ENCODE data around the gene NRIP1.
A peak's percentile ranks its signal among the peaks of the same experiment; 100 is the strongest.

The NRIP1 gene

DNA sequence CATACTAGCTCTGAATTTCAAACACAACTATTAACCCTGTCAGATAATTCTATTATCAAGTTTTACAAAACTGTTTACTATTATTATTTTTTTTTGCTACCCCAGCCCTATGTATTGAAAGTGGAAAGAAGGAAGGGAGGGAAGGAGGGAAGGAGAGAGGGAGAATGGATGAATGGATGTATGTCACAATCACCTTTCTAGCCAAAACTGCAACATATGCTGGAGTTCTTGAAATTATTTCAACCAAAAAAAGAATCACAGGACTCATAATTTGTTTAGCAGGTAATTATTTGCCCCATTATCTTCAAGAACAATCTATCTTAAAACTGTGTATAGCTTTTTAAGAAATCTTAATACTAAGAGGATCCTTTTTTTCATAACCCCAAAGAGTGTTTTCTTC is 5.4 kb downstream of the NRIP1 start:
- Mint-ChIP-seq H3K4me3 (peak overlapping the region; percentile 65 to 82), H3K4me1 (peaks cover 73% of the 10 kb centered on the region), H3K27me3 (no peaks in the 10 kb centered on the region), H3K9me3 (no peaks in the 10 kb centered on the region), H3K27ac (no peak overlapping the region)
- DNase-seq (no peak), ATAC-seq (no peak)

DNA sequence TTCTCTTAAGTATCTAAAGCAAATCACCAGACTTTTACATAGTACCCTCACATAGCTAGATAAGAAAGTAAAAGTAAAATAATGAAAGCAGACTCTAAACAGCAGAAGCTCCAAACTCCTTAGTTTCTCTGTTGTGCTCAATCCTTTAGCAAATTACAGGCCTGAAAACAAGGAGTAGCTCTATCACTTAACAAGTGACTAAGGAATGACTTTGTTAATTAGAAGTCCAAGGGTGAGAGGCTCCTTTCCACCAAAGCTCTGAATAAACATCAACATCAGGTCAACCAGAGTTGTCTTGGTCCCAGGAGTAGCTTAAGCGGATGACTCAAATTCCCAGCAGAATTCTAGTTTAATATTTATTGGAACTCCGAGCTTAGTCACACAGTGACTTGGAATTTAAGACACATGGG is 5.9 kb downstream of the NRIP1 start:
- H3K9me3 Mint-ChIP-seq, result no peaks in the 10 kb centered on the region
- H3K27ac Mint-ChIP-seq, result peak overlapping the region; percentile 11 to 16
- ATAC-seq, result peak; percentile 35
- no peak for DNase-seq
- peak overlapping the region; percentile 65 to 82 for H3K4me3 Mint-ChIP-seq
- peaks cover 78% of the 10 kb centered on the region for H3K4me1 Mint-ChIP-seq
- no peaks in the 10 kb centered on the region for H3K27me3 Mint-ChIP-seq

DNA sequence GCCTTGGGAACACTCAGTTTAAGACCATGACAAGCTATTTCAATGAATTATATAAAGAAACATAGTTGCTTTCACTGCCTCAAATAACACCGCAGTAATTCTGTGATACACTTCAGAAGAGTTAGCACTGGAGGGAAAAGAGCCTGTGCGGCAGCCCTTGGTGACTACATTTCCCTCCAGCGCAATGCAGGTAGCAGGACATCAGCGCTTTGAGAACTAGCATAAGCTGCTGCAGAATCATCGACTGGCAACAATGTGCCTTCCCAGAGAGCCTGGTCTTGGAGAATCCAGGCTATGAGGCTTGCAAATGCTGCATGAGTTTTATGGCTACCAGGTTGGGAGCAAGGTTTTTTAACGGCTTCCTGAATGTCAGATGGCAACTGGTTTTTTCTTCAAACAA is 7.5 kb downstream of the NRIP1 start:
- no peak for DNase-seq
- no peak for ATAC-seq
- Mint-ChIP-seq H3K9me3 (no peaks in the 10 kb centered on the region), H3K27ac (no peak overlapping the region), H3K27me3 (no peaks in the 10 kb centered on the region), H3K4me1 (peaks cover 91% of the 10 kb centered on the region), H3K4me3 (peak overlapping the region; percentile 70 to 82)

DNA sequence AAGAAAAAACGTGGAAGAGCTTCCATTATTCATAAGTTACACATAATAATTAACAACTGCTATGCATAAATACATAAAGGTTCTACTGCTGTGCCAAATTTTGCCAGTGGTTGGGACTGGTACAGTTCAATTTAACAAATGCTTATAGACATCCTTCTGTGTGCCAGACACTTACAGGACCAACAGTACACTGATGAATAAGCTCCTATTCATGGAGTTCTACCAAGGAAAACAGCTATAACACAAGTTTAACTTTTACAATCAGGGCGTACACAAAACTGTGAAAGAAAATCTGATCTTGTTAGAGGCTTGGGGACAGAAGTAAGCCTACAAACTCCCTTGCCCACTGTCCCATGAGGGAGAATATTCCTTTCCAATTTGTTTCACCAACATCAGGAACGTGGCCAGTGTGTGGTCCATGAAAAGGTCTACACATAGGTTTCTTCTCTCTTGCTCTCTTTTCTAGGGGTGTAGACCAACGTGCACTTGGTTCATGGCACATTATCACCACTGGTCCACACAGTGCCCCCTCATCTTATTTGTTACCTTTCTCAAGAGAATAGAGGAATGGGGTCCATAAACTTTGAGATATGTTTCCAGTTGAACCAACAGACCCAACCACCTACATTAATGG is 10.1 kb downstream of the NRIP1 start:
- DNase-seq (no peak), ATAC-seq (no peak)
- H3K27me3 Mint-ChIP-seq, result no peaks in the 10 kb centered on the region
- H3K9me3 Mint-ChIP-seq, result no peaks in the 10 kb centered on the region
- peaks cover 90% of the 10 kb centered on the region for H3K4me1 Mint-ChIP-seq
- no peak overlapping the region for H3K4me3 Mint-ChIP-seq
- no peak overlapping the region for H3K27ac Mint-ChIP-seq

DNA sequence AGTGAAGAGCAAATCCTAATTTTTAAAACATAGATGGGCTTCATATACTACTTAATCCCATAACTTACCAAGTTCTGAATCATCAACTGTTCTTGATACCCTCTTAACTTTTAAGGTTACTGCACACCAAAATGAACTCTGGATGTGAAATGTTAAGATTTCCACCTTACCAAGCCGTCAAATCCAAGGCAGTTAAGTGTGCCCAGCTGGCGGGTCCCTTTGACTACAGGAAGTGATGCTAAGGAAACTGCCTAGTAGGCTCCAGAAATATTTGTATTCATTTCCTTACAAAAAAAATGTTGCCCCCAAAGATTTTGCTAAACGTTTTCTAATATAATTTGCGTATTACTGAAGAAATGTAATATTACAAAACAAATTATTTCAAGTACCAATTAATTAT is 10.7 kb downstream of the NRIP1 start:
- ATAC-seq (no peak), DNase-seq (no peak)
- Mint-ChIP-seq H3K4me1 (peaks cover 88% of the 10 kb centered on the region), H3K27me3 (no peaks in the 10 kb centered on the region), H3K27ac (no peak overlapping the region), H3K4me3 (no peak overlapping the region), H3K9me3 (no peaks in the 10 kb centered on the region)

DNA sequence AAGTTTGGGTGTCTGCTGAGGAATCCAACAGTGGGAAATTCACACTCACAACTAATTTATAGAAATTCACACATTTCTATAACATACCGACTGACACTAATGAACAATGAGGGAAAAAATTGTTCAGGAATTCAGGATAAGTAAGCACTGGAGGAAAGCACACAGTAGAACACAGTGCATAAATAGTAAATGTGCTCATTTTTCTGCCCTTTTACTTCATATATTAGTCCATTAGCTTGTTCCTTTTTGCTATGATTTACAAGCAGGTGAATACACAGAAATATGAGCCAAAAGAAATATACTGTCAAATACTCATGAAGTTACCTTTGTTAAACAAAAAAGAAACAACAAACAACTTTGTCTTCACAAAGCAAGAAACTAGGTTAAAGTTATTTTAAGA is 11.3 kb downstream of the NRIP1 start:
- Mint-ChIP-seq H3K9me3 (no peaks in the 10 kb centered on the region), H3K4me1 (peaks cover 85% of the 10 kb centered on the region), H3K27me3 (no peaks in the 10 kb centered on the region), H3K27ac (no peak overlapping the region), H3K4me3 (no peak overlapping the region)
- DNase-seq (no peak), ATAC-seq (no peak)

DNA sequence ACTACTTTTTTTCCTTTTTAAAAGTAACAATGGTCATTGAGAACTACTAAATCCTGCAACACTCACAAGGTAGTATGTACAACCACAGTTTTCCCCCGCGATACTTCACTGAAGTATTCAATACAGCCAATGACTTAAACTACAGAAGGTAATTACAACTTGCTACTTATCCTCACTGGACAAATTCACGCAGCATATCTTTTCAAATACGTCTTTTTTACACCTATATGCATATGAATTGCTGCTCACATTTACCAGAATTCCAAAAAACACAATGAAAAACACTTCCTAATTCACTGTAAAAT is 12.4 kb downstream of the NRIP1 start:
- no peaks in the 10 kb centered on the region for H3K27me3 Mint-ChIP-seq
- ATAC-seq, result no peak
- no peaks in the 10 kb centered on the region for H3K9me3 Mint-ChIP-seq
- peaks cover 85% of the 10 kb centered on the region for H3K4me1 Mint-ChIP-seq
- peak overlapping the region in 1 of 2 donors; percentile 6 for H3K27ac Mint-ChIP-seq
- DNase-seq, result no peak
- H3K4me3 Mint-ChIP-seq, result peak overlapping the region; percentile 81 to 91

DNA sequence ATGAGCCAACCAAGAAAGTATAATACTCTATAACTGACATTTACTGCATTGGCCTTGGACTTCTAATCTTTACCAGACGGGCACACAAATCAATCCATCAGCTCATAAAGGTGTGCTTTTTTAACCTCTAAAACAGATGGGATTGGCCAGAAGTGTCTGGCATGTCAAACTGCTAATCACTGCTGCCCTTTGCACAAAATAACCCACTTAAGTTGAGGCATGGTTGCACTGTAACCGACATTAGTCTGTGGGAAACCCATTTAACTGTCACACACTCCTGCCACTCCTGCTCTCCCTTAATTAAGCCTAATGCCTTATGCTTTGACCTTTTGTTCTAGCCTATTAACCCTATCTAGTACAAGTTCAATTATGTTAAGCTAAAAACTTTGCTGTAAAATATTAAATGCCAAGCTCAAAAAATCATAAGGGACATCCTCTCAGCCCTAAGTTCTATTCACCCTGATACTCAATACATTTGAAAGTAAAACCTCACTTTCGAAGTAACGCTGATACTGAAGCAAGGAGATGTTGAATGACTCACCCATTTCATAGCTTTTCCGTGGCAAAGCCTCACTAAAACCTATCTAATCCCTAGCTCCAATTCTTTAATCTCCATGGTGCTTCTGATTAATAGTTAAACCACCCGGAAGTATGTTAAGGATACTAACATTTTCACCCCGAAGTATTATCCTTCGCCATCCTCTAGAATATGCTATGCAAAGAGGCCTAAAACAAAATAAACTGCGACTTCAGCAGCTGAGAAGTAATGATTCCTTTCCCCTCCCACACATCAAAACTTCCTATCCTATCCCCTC is 12.9 kb downstream of the NRIP1 start:
- Mint-ChIP-seq H3K4me3 (peak overlapping the region; percentile 81 to 91), H3K27ac (peak overlapping the region; percentile 69 to 83), H3K9me3 (peaks cover 1 to 3% of the 10 kb centered on the region in 2 donors), H3K4me1 (peaks cover 83% of the 10 kb centered on the region), H3K27me3 (no peaks in the 10 kb centered on the region)
- peak; percentile 91 for ATAC-seq
- DNase-seq, result no peak

DNA sequence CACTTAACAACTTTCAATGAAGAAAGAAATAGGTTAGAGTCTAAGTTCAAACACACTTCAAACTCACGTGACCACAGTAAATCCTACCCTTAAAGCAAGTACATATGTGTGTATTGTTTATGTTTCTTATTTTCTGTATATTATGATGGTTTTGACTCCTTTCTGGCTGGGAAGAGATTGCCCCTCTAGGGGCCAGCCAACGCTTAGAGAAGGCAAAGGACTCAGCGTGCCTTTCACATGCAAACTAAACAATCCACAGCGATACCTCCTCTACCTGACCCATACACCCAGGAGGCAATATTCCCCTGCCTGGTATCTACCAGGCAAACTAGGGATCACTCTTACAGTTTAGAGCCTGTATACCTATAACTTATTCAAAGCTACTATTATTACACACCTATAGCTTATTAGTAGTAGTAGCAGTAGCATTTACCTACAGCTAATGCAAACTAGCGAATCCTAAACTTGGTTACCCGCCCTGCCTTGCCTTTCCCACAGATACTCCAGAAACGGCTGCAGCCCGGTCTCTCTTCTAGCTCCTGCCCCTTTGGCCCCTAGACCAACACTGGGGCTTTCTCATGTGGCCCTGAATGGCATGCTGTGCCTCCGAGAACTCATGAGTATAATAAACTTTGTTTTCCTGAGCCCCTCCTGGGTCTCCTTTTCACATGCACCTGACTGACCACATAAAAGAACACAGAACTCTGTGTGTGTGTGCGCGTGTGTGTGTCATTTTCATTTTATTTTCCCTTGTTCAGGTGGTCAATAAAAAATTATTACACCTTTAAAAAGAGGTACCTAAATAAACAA is 14.0 kb downstream of the NRIP1 start:
- Mint-ChIP-seq H3K4me3 (peak overlapping the region; percentile 81 to 91), H3K4me1 (peaks cover 81% of the 10 kb centered on the region), H3K27me3 (no peaks in the 10 kb centered on the region), H3K27ac (peak overlapping the region; percentile 27 to 83), H3K9me3 (peaks cover 5 to 7% of the 10 kb centered on the region in 2 donors)
- ATAC-seq (peak; percentile 19), DNase-seq (no peak)

DNA sequence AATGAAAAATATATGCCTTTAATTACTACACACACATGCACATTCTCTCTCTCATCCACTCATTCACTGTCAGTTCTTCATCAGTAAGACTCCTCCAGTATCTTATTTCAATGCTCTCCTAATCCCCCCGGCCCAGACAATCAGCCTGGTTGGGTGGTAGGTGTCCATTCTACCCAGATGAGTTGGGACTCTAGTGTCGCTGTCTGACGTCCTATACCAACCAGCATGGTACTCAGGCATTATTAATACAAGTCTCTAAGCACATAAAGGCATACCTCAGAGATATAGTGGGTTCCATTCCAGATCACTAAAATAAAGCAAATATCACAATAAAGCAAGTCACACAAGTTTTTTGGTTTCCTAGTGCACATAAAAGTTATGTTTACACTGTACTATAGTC is 19.8 kb downstream of the NRIP1 start:
- ATAC-seq, result no peak
- Mint-ChIP-seq H3K4me3 (no peak overlapping the region), H3K27ac (no peak overlapping the region), H3K27me3 (no peaks in the 10 kb centered on the region), H3K4me1 (peaks cover 40% of the 10 kb centered on the region), H3K9me3 (peaks cover 7 to 10% of the 10 kb centered on the region in 2 donors)
- DNase-seq, result no peak

DNA sequence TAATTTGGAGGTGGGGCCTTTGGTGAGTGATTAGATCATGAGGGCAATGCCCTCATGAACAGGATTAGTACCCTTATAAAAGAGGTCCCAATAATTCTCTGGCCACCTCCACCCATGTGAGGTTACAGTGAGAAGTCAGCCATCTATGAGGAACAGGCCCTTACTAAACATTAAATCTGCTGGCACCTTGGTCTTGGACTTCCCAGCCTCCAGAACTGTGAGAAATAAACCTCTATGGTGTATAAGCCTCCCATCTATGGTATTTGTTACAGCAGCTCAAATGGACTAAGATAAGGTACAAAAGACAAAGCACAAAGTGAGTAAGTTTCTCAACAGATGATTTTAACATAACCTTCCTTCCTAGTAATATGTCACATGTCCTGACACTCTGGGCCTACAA is 22.3 kb downstream of the NRIP1 start:
- H3K27ac Mint-ChIP-seq, result no peak overlapping the region
- DNase-seq (no peak), ATAC-seq (no peak)
- H3K4me3 Mint-ChIP-seq, result no peak overlapping the region
- peaks cover 28% of the 10 kb centered on the region for H3K4me1 Mint-ChIP-seq
- peaks cover 7 to 10% of the 10 kb centered on the region in 2 donors for H3K9me3 Mint-ChIP-seq
- no peaks in the 10 kb centered on the region for H3K27me3 Mint-ChIP-seq

DNA sequence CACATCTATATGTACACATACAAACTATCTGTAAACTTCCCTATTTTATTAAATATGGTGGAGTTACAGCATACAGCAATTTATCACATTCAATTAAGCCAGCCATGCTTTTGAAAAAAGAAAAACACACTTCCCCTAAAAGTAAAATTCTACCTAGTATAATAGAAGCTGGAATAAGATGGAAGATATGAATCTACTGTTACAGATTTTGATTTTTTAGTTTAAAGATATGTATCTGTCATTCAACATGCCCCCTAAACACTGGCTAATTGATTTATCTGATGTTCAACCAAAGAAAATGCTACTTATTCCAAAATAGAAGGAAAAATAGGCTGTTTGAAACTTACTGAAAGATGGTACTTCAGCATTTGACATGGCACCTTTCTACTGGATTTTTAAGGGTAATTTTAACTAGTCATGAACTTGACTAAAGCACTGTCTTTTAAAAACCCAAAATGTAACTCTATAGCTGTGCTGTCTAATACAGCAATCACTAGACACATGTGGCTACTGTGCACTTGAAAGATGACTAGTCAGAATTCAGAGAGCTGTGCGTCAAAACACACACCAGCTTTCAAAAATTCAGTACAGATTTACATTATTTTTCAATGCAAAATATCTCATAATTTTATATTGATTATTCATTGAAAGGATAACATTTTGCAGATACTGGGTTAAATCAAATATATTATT is 25.0 kb downstream of the NRIP1 start:
- H3K9me3 Mint-ChIP-seq, result peaks cover 0 to 5% of the 10 kb centered on the region in 2 donors
- H3K27ac Mint-ChIP-seq, result no peak overlapping the region
- H3K27me3 Mint-ChIP-seq, result no peaks in the 10 kb centered on the region
- peaks cover 29% of the 10 kb centered on the region for H3K4me1 Mint-ChIP-seq
- no peak for DNase-seq
- no peak for ATAC-seq
- no peak overlapping the region for H3K4me3 Mint-ChIP-seq

DNA sequence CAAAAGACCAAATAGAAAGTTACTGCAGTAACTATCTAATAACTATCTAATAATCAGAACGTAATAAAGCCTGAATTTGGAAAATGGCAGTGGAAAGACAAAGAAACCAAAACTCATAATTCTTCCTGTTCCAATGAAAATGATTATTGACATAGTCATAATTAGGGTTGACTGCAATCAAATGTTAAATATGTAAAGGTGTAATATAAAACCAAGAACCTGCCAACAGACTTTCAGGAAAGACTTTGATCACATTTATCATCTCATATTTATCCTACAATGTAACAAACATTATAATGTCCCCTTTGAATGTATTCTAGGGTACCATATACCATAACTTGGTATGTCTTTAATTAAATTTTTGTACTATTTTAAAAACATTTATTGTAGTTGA is 26.9 kb downstream of the NRIP1 start:
- ATAC-seq (no peak), DNase-seq (no peak)
- H3K9me3 Mint-ChIP-seq, result peaks cover 0 to 5% of the 10 kb centered on the region in 2 donors
- no peaks in the 10 kb centered on the region for H3K27me3 Mint-ChIP-seq
- peaks cover 30% of the 10 kb centered on the region for H3K4me1 Mint-ChIP-seq
- no peak overlapping the region for H3K27ac Mint-ChIP-seq
- no peak overlapping the region for H3K4me3 Mint-ChIP-seq

DNA sequence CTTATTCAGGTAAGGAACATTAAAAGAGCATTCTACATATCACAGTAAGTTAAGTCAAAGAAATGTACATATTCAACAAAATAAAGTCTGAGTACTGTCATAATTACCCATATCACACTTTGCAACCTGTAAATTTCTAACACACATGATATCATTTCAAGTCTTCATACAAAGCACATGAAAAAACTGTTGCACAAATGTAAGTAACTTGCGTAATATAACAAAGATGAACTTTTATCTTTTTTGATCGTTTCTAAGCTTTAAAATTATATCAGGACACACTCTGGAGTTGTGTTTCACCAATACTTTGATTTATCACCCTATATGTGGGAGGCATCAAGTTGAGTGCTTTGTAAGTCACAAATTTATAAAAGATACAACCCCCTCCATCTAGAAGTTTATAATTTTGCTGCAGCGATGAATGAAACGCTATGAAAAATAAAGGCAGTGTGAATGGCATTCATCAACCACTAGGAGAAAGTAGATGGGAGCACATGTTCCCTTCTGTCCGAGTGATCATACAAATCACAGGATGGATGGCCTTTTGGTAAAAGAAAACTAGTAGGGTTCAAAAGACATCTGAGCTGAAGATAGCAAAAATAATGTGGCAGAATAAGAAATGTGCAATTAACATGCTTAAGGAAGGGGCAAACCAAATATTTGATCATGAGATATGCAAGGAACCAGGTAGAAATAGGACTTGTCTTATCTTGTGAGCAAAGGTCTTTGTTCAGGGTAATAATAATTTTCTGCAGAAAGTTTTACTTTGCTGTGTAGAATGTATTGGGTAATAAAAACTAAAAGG is 27.5 kb downstream of the NRIP1 start:
- H3K27ac Mint-ChIP-seq, result no peak overlapping the region
- H3K4me3 Mint-ChIP-seq, result no peak overlapping the region
- H3K4me1 Mint-ChIP-seq, result peaks cover 31% of the 10 kb centered on the region

DNA sequence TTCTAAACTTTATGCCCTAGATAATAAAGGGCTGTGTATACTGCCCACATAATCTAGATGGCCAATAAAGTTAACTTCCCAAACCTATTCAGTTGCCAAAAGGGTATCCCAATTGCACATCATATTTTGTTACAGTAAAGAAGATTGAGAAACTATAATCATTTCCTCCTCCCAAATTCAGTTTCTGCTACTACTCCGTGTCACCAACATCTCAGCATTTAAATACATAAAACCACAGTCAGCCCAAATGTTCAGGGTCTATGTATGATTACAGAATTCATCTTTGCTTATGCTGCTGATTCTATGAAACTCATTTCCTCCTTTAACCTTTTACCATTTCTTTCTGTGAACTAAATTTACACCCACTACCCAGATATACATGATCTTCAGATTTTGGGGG is 28.6 kb downstream of the NRIP1 start:
- Mint-ChIP-seq H3K27ac (peak overlapping the region in 1 of 2 donors; percentile 75), H3K4me3 (no peak overlapping the region), H3K9me3 (no peaks in the 10 kb centered on the region), H3K4me1 (peaks cover 39% of the 10 kb centered on the region), H3K27me3 (no peaks in the 10 kb centered on the region)
- ATAC-seq (no peak), DNase-seq (no peak)

More for the DNA sequence above, 27.5 kb downstream of the NRIP1 start:
- ATAC-seq (no peak), DNase-seq (no peak)
- no peaks in the 10 kb centered on the region for H3K9me3 Mint-ChIP-seq
- no peaks in the 10 kb centered on the region for H3K27me3 Mint-ChIP-seq

Data from stimulated activated naive CD8-positive, alpha-beta T cell treated with anti-CD3 and anti-CD28 coated beads, Interleukin-15, amount 100 ng/mL, for 72 hours (primary cell).